Thyroid gland (tissue), 4 donors: ENCODE data around the gene CDC25B. TPM values are rescaled to one million over a fixed set of nuclear protein-coding genes. Genes with fewer than 3 reads are reported as not detected.

Source experiments
- DNase-seq, 2 donors: peaks; one replicate each; pipeline ENCODE4 v3.0.0-alpha.2; 2019
- H3K27ac ChIP-seq, 3 donors: fragments of 200-600 bp; sonication (generic); 1 replicate in 2 of 3; 2 replicates in 1 of 3; pipeline ENCODE4 v1.5.1; 2016 to 2019; ENCODE audit warnings: mild to moderate bottlenecking in 1 of 3, moderate library complexity in 1 of 3
- H3K27me3 ChIP-seq: fragments of 200-600 bp; sonication (generic); one replicate; pipeline ENCODE4 v1.5.1; 2019
- H3K36me3 ChIP-seq, 2 donors: fragments of 200-600 bp; sonication (generic); one replicate each; pipeline ENCODE4 v1.5.1; 2016 to 2019
- H3K4me1 ChIP-seq, 2 donors: fragments of 200-600 bp; sonication (generic); one replicate each; pipeline ENCODE4 v1.5.1; 2017 to 2019
- H3K4me3 ChIP-seq, 3 donors: fragments of 200-600 bp; sonication (generic); replicated peaks in 1 of 3; 1 replicate in 2 of 3; 2 replicates in 1 of 3; pipeline ENCODE4 v1.5.1; 2016; ENCODE audit warnings: mild to moderate bottlenecking in 1 of 3
- H3K9me3 ChIP-seq: fragments of 200-600 bp; sonication (generic); one replicate; pipeline ENCODE4 v1.5.1; 2017
- POLR2A ChIP-seq, 2 donors: fragments of 450-650 bp; IDR thresholded peaks; one replicate each; pipeline ENCODE4 v1.6.1; 2017; ENCODE audit warnings: antibody characterized with exemption in 2 of 2, mild to moderate bottlenecking in 2 of 2, moderate library complexity in 1 of 2
- WGBS, 2 donors: methylation state at CpG; one replicate each; pipeline ENCODE4 v1.1.5; 2017; 5-methylcytosine and 5-hydroxymethylcytosine counted together
- intact Hi-C: fragments of 100-400 bp; cut with DNase I; formaldehyde crosslinking; loops from one replicate; pipeline ENCODE4 v1.15.1; 2023
- total RNA-seq, 4 donors: library from RNA; depleted of rRNA; stranded (reverse); fragments of >200 nt; gene quantifications; one replicate each; pipeline ENCODE4 v1.2.3, GENCODE V29; 2016
- TF ChIP-seq, protein P1 (sequence below), 6 experiments: fragments of 200-600 bp in 3 of 6; fragments of 450-650 bp in 3 of 6; sonication (generic) in 3 of 6; IDR thresholded peaks; one replicate each; pipeline ENCODE4 v1.5.1; 2016 to 2019; ENCODE audit warnings: antibody characterized with exemption in 6 of 6, mild to moderate bottlenecking in 2 of 6, inconsistent platforms in 1 of 6, moderate library complexity in 1 of 6

Gene CDC25B
- total RNA-seq, 4 donors from 2014 or later = 23.7 to 43.9 (median 27.8) TPM

DNA sequence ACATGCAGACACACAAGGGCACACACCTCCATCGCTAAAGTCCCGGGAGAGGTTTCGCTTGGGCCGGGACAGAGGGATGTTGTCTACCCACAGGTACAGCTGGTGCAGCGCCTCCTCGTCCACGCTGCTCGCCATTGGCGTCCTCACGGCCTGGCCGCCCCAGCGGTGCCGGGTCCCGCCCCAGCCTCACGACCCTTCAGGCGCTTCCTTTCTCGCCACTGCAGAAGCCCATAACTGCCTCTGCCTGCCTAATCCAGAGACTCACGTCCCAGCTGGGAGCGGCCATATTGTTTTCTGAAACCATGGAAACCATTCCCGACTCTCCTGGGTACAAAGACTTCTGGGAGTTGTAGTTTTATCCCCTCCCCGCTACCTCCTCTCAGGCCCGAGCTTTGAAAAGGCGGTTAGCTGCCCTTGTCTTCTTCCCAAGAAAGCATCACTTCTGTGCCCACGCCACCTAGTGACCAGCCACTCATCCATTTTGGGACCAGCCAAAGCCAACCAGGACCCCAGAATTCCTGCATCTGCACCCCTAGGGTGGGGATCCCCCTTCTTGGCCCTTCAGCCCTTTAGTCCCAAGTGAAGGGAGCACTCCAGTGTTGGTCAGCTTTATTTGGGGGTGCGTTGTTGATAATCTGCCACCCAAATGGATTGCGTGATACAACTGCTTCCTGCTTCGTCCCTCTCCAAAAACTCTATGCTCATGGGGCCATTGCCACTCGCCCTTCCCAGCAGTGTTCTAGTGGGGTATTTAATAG, 14.8 kb upstream of the CDC25B start, which contains the start of gene SPEF1:
TSS of gene SPEF1 (minus strand) at position 296 of the 758 bp plus-strand sequence. CDS start at position 135, 161 bp downstream.
- TF ChIP-seq, protein P1, sequence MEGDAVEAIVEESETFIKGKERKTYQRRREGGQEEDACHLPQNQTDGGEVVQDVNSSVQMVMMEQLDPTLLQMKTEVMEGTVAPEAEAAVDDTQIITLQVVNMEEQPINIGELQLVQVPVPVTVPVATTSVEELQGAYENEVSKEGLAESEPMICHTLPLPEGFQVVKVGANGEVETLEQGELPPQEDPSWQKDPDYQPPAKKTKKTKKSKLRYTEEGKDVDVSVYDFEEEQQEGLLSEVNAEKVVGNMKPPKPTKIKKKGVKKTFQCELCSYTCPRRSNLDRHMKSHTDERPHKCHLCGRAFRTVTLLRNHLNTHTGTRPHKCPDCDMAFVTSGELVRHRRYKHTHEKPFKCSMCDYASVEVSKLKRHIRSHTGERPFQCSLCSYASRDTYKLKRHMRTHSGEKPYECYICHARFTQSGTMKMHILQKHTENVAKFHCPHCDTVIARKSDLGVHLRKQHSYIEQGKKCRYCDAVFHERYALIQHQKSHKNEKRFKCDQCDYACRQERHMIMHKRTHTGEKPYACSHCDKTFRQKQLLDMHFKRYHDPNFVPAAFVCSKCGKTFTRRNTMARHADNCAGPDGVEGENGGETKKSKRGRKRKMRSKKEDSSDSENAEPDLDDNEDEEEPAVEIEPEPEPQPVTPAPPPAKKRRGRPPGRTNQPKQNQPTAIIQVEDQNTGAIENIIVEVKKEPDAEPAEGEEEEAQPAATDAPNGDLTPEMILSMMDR (IDR thresholded peaks at IDR 0.05) = peak in 4 of 6 experiments; percentile 28 to 40 (median 34)
- TF ChIP-seq POLR2A (IDR thresholded peaks at IDR 0.05) = no peak
- H3K27ac ChIP-seq = no peak within 1 kb of the TSS
- peak; percentile 72 to 75 for DNase-seq
- H3K9me3 ChIP-seq = no peaks in the 10 kb centered on the region
- no peaks in the 10 kb centered on the region for H3K27me3 ChIP-seq
- no peaks in the 10 kb centered on the region for H3K36me3 ChIP-seq
- intact Hi-C loops = no loop called here
- 18 to 24% methylated on average over 14 to 28 of the region's 28 CpGs for WGBS, 2 donors
- H3K4me3 ChIP-seq = peak within 1 kb of the TSS in 2 of 3 donors; percentile 6 to 22
- peaks cover 25 to 52% of the 10 kb centered on the region in 2 donors for H3K4me1 ChIP-seq

DNA sequence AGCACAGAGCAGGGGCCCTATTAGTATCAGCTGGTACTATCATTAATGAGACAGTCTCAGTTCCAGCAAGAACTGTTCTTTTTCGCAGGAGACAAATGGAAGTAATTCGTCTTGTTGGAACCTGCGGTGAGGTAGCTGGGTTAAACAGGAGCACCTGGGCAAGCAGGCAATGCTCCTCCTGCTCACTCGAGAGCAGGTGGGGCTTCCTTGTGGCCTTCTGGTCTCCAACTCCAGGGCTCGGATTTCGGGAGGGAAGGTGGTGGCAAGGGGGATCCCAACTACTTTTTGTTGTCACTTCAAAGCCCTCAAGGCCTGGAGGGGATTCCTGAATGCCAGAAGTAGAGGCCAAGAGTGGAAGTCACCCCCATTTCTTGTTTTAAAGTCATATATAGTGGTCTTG, 13.5 kb upstream of the CDC25B start:
- intact Hi-C loops = no loop called here
- H3K36me3 ChIP-seq = no peaks in the 10 kb centered on the region
- H3K27ac ChIP-seq = peak overlapping the region in 2 of 3 donors; percentile 18 to 24
- H3K27me3 ChIP-seq = no peaks in the 10 kb centered on the region
- no peak for DNase-seq
- TF ChIP-seq, protein P1 (IDR thresholded peaks at IDR 0.05) = no peak
- TF ChIP-seq POLR2A (IDR thresholded peaks at IDR 0.05) = no peak
- peaks cover 25 to 51% of the 10 kb centered on the region in 2 donors for H3K4me1 ChIP-seq
- H3K4me3 ChIP-seq = no peak overlapping the region
- H3K9me3 ChIP-seq = no peaks in the 10 kb centered on the region
- whole genome bisulfite sequencing, 2 donors = 68 to 74% methylated on average over 6 of the region's 6 CpGs

DNA sequence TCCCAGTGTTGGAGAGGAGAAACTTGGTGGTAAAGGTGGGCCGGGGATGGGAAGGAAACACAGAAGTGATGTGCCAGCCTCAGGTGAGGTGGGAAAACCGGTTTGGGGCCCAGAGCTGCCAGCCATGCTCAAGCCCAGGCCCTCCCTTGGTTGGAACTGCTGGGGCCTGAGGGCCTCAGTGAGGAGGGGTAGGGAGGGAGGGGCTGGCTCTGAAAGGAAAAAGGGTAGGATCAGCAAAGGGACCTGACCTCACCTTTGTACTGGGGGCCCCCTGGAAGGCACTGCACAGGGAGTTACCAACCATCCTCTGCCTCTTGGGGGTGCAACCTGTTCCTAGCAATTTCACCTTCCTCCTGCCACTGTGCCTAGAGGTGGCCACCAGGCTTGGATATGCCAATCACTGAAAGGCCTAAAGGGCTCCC, 13.0 kb upstream of the CDC25B start:
- Histone ChIP-seq H3K27ac (peak overlapping the region in 2 of 3 donors; percentile 18 to 24), H3K4me1 (peaks cover 22 to 48% of the 10 kb centered on the region in 2 donors), H3K27me3 (no peaks in the 10 kb centered on the region), H3K9me3 (no peaks in the 10 kb centered on the region), H3K36me3 (no peaks in the 10 kb centered on the region), H3K4me3 (no peak overlapping the region)
- TF ChIP-seq, protein P1 (IDR thresholded peaks at IDR 0.05) = no peak
- no peak for TF ChIP-seq POLR2A (IDR thresholded peaks at IDR 0.05)
- peak; percentile 56 to 62 for DNase-seq
- 34 to 44% methylated on average over 2 of the region's 2 CpGs for WGBS, 2 donors
- intact Hi-C loops = no loop called here

DNA sequence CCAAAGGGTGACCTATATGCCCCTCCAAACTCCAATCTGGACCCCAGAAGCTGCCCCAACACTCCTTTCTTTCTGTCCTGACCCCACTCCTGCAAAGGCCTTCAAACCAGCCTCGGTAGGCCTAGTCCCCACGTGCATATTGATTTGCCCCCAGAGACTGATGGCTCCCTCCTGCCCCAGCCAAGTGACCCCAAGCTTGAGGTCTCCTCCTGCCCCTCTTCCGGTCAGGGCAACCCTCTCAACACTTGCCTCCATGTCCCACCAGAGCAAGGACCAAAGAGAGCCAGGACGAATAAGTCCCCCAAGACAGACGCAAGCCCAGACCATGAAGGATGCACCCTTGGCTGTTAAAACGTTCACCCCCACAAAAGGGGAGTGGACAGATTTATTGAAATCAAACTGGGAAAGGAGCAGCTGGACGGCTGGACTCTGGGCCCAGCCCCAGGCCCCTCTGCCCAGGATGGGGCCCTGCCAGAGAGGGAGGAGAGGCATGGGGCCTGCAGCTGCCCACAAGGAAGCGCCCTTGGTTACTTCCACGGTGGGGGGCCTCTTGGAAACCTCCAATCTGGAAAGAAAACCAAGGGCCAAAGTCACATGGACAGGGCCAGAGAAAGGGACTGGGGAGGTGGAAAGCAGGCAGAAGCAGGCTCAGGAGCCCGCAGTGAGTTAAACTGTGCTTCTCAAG, 12.5 kb upstream of the CDC25B start:
- DNase-seq = no peak
- Histone ChIP-seq H3K27ac (peak overlapping the region in 2 of 3 donors; percentile 18 to 24), H3K9me3 (no peaks in the 10 kb centered on the region), H3K4me3 (no peak overlapping the region), H3K36me3 (no peaks in the 10 kb centered on the region), H3K27me3 (no peaks in the 10 kb centered on the region), H3K4me1 (peaks cover 17 to 44% of the 10 kb centered on the region in 2 donors)
- TF ChIP-seq POLR2A (IDR thresholded peaks at IDR 0.05) = no peak
- TF ChIP-seq, protein P1 (IDR thresholded peaks at IDR 0.05) = no peak
- intact Hi-C loops = no loop called here
- WGBS, 2 donors = 74 to 79% methylated on average over 9 to 10 of the region's 10 CpGs
